H1 (cell line): ENCODE data around the gene WDR37. TPM values are rescaled to one million over a fixed set of nuclear protein-coding genes. Genes with fewer than 3 reads are reported as not detected.
"Not testable (repeated sequence)": the region's sequence is repeated elsewhere in the genome, so short reads cannot be mapped to it uniquely, and the experiment has no call there.

ENCODE experiments used
- CTCF ChIA-PET: fragments of 300-600 bp; sonication (Branson Sonifier 250); formaldehyde crosslinking; loops from one replicate; lab custom pipeline; 2021; ENCODE audit not compliant: partially characterized antibody; lab: Charles Lee
- POLR2A ChIA-PET: fragments of 300-600 bp; sonication (Branson Sonifier 250); formaldehyde crosslinking; loops from one replicate; lab custom pipeline; 2021; ENCODE audit warnings: inconsistent platforms; ENCODE audit not compliant: partially characterized antibody; lab: Charles Lee
- DNase-seq, 2 experiments: peaks; one replicate each; pipeline versions ENCODE4 v3.0.0 to v3.0.0-alpha.2; 2010 to 2022; ENCODE audit warnings: low spot score in 2 of 2, low read depth in 1 of 2, mixed read lengths in 1 of 2
- FAIRE-seq: peaks from 2 replicates; lab custom pipeline; 2011; peaks lifted over from hg19 to GRCh38; lab: Jason Lieb, UNC
- H2AFZ ChIP-seq: 2 replicates; pipeline ENCODE4 v1.8.1; 2012; ENCODE audit warnings: low read length, inconsistent platforms
- H2AK5ac ChIP-seq: 2 replicates; pipeline ENCODE4 v1.6.1; 2013; ENCODE audit warnings: low read depth, low read length
- H2BK120ac ChIP-seq: replicated peaks from 2 replicates; pipeline ENCODE3; 2013; ENCODE audit warnings: low read depth, low read length, inconsistent platforms
- H2BK12ac ChIP-seq: 2 replicates; pipeline ENCODE4 v1.6.1; 2013; ENCODE audit warnings: low read depth, low read length
- H2BK15ac ChIP-seq: 2 replicates; pipeline ENCODE4 v1.6.1; 2013; ENCODE audit warnings: low read length
- H2BK20ac ChIP-seq: 2 replicates; pipeline ENCODE4 v1.6.1; 2013; ENCODE audit warnings: low read length
- H2BK5ac ChIP-seq: 2 replicates; pipeline ENCODE4 v1.6.1; 2013; ENCODE audit warnings: low read depth, low read length
- H3K14ac ChIP-seq: 2 replicates; pipeline ENCODE4 v1.6.1; 2013; ENCODE audit warnings: inconsistent platforms; ENCODE audit not compliant: insufficient read length
- H3K18ac ChIP-seq: 2 replicates; pipeline ENCODE4 v1.6.1; 2013; ENCODE audit warnings: low read length; ENCODE audit errors: extremely low read depth
- H3K23ac ChIP-seq: 2 replicates; pipeline ENCODE4 v1.6.1; 2013; ENCODE audit warnings: inconsistent platforms; ENCODE audit not compliant: insufficient read length
- H3K23me2 ChIP-seq: 2 replicates; pipeline ENCODE4 v1.6.1; 2013; ENCODE audit warnings: low read depth, low read length
- H3K27ac ChIP-seq: 2 replicates; pipeline ENCODE4 v1.6.1; 2011; ENCODE audit warnings: low read depth, low read length, inconsistent platforms
- H3K27me3 ChIP-seq, 4 experiments: replicated peaks in 1 of 4; 1 replicate in 1 of 4; 2 replicates in 3 of 4; pipeline versions ENCODE4 v1.6.1 to v1.8.1; 2011 to 2013; ENCODE audit warnings: low read length in 3 of 4, mild to moderate bottlenecking in 3 of 4, inconsistent platforms in 2 of 4, mixed read lengths in 2 of 4, moderate library complexity in 1 of 4; ENCODE audit not compliant: control insufficient read depth in 3 of 4, insufficient read depth in 3 of 4; ENCODE audit errors: extremely low read depth in 1 of 4
- H3K36me3 ChIP-seq, 4 experiments: 2 replicates each; pipeline versions ENCODE4 v1.6.1 to v1.8.1; 2011 to 2013; ENCODE audit warnings: mild to moderate bottlenecking in 4 of 4, low read length in 3 of 4, moderate library complexity in 2 of 4, control low read depth in 1 of 4, inconsistent platforms in 1 of 4; ENCODE audit not compliant: insufficient read depth in 4 of 4, control insufficient read depth in 2 of 4
- H3K4ac ChIP-seq: replicated peaks from 2 replicates; pipeline ENCODE3; 2013; ENCODE audit warnings: low read length, low read depth, mixed read lengths, inconsistent platforms; ENCODE audit not compliant: insufficient read length
- H3K4me1 ChIP-seq, 4 experiments: replicated peaks in 1 of 4; 1 replicate in 1 of 4; 2 replicates in 3 of 4; pipeline versions ENCODE4 v1.6.1 to v1.8.1; 2011 to 2013; ENCODE audit warnings: low read length in 3 of 4, inconsistent platforms in 2 of 4, mixed read lengths in 1 of 4; ENCODE audit not compliant: insufficient read depth in 4 of 4, control insufficient read depth in 3 of 4
- H3K4me2 ChIP-seq, 2 experiments: 2 replicates each; pipeline versions ENCODE4 v1.6.1 to v1.8.1; 2011 to 2013; ENCODE audit warnings: low read depth in 2 of 2, low read length in 2 of 2, control low read depth in 1 of 2, inconsistent platforms in 1 of 2, mild to moderate bottlenecking in 1 of 2; ENCODE audit not compliant: insufficient read depth in 1 of 2
- H3K4me3 ChIP-seq, 4 experiments: fragments of 200-600, 300-600 bp in 1 of 4; sonication (generic), shearing (Covaris generic), sonication (Bioruptor Twin) in 1 of 4; 2 replicates each; pipeline versions ENCODE4 v1.5.1 to v1.8.1; 2011 to 2016; ENCODE audit warnings: low read length in 4 of 4, low read depth in 3 of 4, control low read depth in 2 of 4, inconsistent platforms in 2 of 4, mild to moderate bottlenecking in 2 of 4, mixed read lengths in 1 of 4, moderate library complexity in 1 of 4; ENCODE audit not compliant: insufficient read depth in 2 of 4; ENCODE audit errors: extremely low read depth in 1 of 4
- H3K56ac ChIP-seq: replicated peaks from 2 replicates; pipeline ENCODE3; 2013; ENCODE audit warnings: low read depth, mild to moderate bottlenecking, mixed read lengths, low read length, inconsistent platforms; ENCODE audit not compliant: insufficient read length
- H3K79me1 ChIP-seq: 2 replicates; pipeline ENCODE4 v1.6.1; 2013; ENCODE audit warnings: low read depth, low read length, control low read depth
- H3K79me2 ChIP-seq, 2 experiments: 2 replicates each; pipeline versions ENCODE4 v1.6.1 to v1.8.1; 2012 to 2013; ENCODE audit warnings: low read length in 2 of 2, mild to moderate bottlenecking in 2 of 2, inconsistent platforms in 1 of 2; ENCODE audit not compliant: insufficient read depth in 2 of 2, control insufficient read depth in 1 of 2
- H3K9ac ChIP-seq, 4 experiments: replicated peaks in 1 of 4; 1 replicate in 1 of 4; 2 replicates in 3 of 4; pipeline versions ENCODE4 v1.6.1 to v1.8.1; 2011 to 2013; ENCODE audit warnings: low read depth in 3 of 4, low read length in 3 of 4, control low read depth in 2 of 4, mild to moderate bottlenecking in 2 of 4, moderate library complexity in 2 of 4, inconsistent platforms in 1 of 4; ENCODE audit errors: extremely low read depth in 1 of 4
- H3K9me3 ChIP-seq, 2 experiments: 2 replicates each; pipeline versions ENCODE4 v1.6.1 to v1.8.1; 2012 to 2013; ENCODE audit warnings: mild to moderate bottlenecking in 2 of 2, moderate library complexity in 2 of 2, control low read depth in 1 of 2, inconsistent platforms in 1 of 2, low read depth in 1 of 2, low read length in 1 of 2, mixed read lengths in 1 of 2; ENCODE audit not compliant: insufficient read depth in 2 of 2
- H4K20me1 ChIP-seq, 2 experiments: replicated peaks in 1 of 2; 2 replicates each; pipeline versions ENCODE3 to v1.8.1; 2011 to 2013; ENCODE audit warnings: inconsistent platforms in 2 of 2, low read length in 2 of 2, mild to moderate bottlenecking in 1 of 2; ENCODE audit not compliant: insufficient read depth in 2 of 2, control insufficient read depth in 1 of 2
- H4K5ac ChIP-seq: 2 replicates; pipeline ENCODE4 v1.6.1; 2013; ENCODE audit warnings: low read length, low read depth, mixed read lengths, inconsistent platforms; ENCODE audit not compliant: insufficient read length
- H4K8ac ChIP-seq: 2 replicates; pipeline ENCODE4 v1.8.0; 2013; ENCODE audit warnings: mild to moderate bottlenecking, moderate library complexity, low read length, inconsistent platforms; ENCODE audit not compliant: insufficient read depth; ENCODE audit errors: extremely low read depth
- H4K91ac ChIP-seq: replicated peaks from 2 replicates; pipeline ENCODE3; 2013; ENCODE audit warnings: low read length, mixed read lengths, inconsistent platforms; ENCODE audit not compliant: insufficient read length
- WGBS, 2 experiments: shearing (Covaris generic) in 1 of 2; methylation state at CpG; one replicate each; pipeline versions ENCODE4 v1.1.6 to v1.1.7; 2013 to 2015; ENCODE audit warnings: low lambda C conversion rate in 2 of 2, mixed read lengths in 2 of 2, inconsistent platforms in 1 of 2, low coverage in 1 of 2, missing lambda C conversion rate in 1 of 2; ENCODE audit not compliant: insufficient replicate concordance in 2 of 2, insufficient coverage in 1 of 2, insufficient read length in 1 of 2; ENCODE audit errors: extremely low coverage in 1 of 2, missing lambda C conversion rate in 1 of 2; 5-methylcytosine and 5-hydroxymethylcytosine counted together
- polyA plus RNA-seq, 7 experiments: library from polyadenylated mRNA; depleted of rRNA in 3 of 7; stranded (reverse) in 5 of 7; unstranded in 2 of 7; fragments of >200 nt in 5 of 7; fragments of 200-250 nt in 2 of 7; gene quantifications; 1 replicate in 5 of 7; 2 replicates in 1 of 7; 4 replicates in 1 of 7; pipeline versions ENCODE4 v1.2.1 to v1.2.3, GENCODE V29; 2011 to 2013; ENCODE audit warnings: missing spikeins in 2 of 7, mixed read lengths in 2 of 7
- total RNA-seq: library from RNA; stranded (reverse); fragmentation: NEBNext Ultra II Directional; extraction: Animal tissue kit (Norgen Biotek cat#: 25700); gene quantifications from 2 replicates; pipeline ENCODE4 v1.2.1, GENCODE V29; 2021

WDR37 gene
- total and polyA plus RNA-seq, 2 of the 8 experiments (the other 6 are each of a cell fraction or from before 2014, with no cell fraction given) = 9.6 to 12.0 TPM

- not testable (repeated sequence) for H4K20me1 ChIP-seq
Measured at GRCh38 chr10:1158536-1158935, 102.4 kb downstream of the WDR37 start.

More at GRCh38 chr10:1158536-1158935, 102.4 kb downstream of the WDR37 start:
- peak in 1 of 2 experiments; percentile 27 for DNase-seq
- WGBS, 2 experiments = 91% methylated on average over 8 of the region's 10 CpGs; no CpG with 5 or more reads in 1 of the 2 experiments
- not testable (repeated sequence) for H3K36me3 ChIP-seq, H3K9me3 ChIP-seq, H2BK15ac ChIP-seq, FAIRE-seq, H3K27me3 ChIP-seq, H2AK5ac ChIP-seq, H2BK20ac ChIP-seq, H3K4me1 ChIP-seq, H3K23ac ChIP-seq, H3K27ac ChIP-seq, H3K4me2 ChIP-seq, H4K91ac ChIP-seq, H4K5ac ChIP-seq, H3K4ac ChIP-seq, H3K18ac ChIP-seq, H3K9ac ChIP-seq, H2BK12ac ChIP-seq, H3K23me2 ChIP-seq, H2BK120ac ChIP-seq, H2BK5ac ChIP-seq, H4K8ac ChIP-seq, H3K79me2 ChIP-seq, H3K79me1 ChIP-seq, H3K4me3 ChIP-seq, H2AFZ ChIP-seq, H3K56ac ChIP-seq, H3K14ac ChIP-seq
- ChIA-PET CTCF (interaction anchor here (0.8 kb wide), 1 partner anchor 139 kb away, joined by 3 read pairs; no protein-coding TSS in a partner anchor), POLR2A (interaction anchor here (1.7 kb wide), 1 partner anchor 10 kb away, joined by 3 read pairs; no protein-coding TSS in a partner anchor)
